Measurements from ENCODE around the gene CALHM4. TPM values are rescaled to one million over a fixed set of nuclear protein-coding genes. Genes with fewer than 3 reads are reported as not detected.

The CALHM4 gene
- total and polyA plus RNA-seq, 3 donors from 2014 or later, result 0.25 to 1.2 TPM; not detected in 1

DNA sequence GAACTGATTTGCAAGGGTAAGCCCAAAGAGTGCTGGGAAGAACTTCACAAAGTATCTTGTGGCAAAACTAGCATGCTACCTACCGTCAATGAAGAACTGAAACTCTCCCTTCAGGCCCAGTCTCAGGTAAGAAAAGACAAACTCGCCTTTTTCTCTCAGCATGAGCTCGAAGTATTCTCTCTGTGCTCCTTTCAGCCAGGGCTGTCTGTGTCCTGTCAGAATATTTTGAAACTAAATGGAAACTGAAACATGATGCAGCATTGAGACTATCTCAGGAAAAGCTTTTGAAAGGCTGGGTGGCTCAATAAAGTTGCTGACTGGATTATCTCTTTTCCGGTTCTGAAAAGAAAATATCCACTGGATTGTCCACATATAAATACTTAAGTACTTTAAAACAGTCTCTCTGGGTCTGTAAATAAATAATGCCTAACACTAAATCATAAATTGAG lies 41.4 kb upstream of the CALHM4 start:
- H3K27ac ChIP-seq, result peak overlapping the region; percentile 65 to 74
- TF ChIP-seq POLR2A (IDR thresholded peaks at IDR 0.05), result no peak
- TF ChIP-seq CTCF (IDR thresholded peaks at IDR 0.05), result no peak
- H3K27me3 ChIP-seq, result no peaks in the 10 kb centered on the region
- H3K9me3 ChIP-seq, result no peaks in the 10 kb centered on the region
- H3K4me3 ChIP-seq, result peak overlapping the region; percentile 1 to 27
- no peaks in the 10 kb centered on the region for H3K4me1 ChIP-seq
- intact Hi-C loops (cut with DNase I; ENCODE audit: low total_unique reads), result no loop called here
- WGBS, 2 donors, result 10 to 12% methylated on average over 4 of the region's 4 CpGs
- no peak for DNase-seq
- no peaks in the 10 kb centered on the region for H3K36me3 ChIP-seq (ENCODE audit: low read depth, missing control alignments)

- no peak overlapping the region for H3K4me3 ChIP-seq
- TF ChIP-seq POLR2A (IDR thresholded peaks at IDR 0.05) (no peak), CTCF (IDR thresholded peaks at IDR 0.05) (no peak)
- no peaks in the 10 kb centered on the region for H3K36me3 ChIP-seq (ENCODE audit: low read depth, missing control alignments)
- peak overlapping the region in 1 of 2 donors; percentile 74 for H3K27ac ChIP-seq
- no peak for DNase-seq
- H3K27me3 ChIP-seq, result no peaks in the 10 kb centered on the region
- H3K9me3 ChIP-seq, result no peaks in the 10 kb centered on the region
- no peaks in the 10 kb centered on the region for H3K4me1 ChIP-seq
- intact Hi-C loops (cut with DNase I; ENCODE audit: low total_unique reads), result no loop called here
Observed at GRCh38 chr6:116512734-116513133, 40.8 kb upstream of the CALHM4 start.

DNA sequence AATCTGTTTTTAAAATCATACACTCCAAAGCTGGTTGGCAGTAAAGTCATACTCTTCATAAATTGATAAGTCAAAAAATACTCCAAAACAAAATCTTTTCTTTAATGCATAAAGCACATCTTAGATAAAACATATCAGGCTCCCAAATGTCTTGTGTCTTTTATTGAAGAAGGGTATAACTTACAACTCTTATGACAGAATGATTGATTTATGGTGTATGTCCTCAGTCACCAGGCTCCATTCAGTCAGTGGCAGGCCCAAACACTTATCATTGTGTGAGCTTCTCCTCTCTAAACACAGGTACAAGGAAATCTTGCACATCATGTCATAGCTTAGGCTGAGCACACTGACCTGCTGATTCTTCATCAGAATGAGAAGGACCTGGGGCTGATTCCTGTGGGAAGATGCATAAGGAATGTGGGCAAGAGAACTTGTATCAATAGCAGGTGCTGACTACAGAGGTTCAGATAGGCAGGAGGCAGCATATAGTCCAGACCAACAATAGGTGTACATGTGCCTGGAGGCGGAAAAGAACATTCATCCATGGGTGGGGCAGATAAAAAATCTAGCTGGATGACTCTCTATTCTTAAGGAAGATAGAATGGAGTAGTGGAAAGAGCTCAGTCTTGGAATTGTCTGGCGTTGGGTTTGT lies 40.2 kb upstream of the CALHM4 start:
- 88 to 92% methylated on average over 2 of the region's 2 CpGs for WGBS, 2 donors
- Histone ChIP-seq H3K4me1 (no peaks in the 10 kb centered on the region), H3K27ac (no peak overlapping the region), H3K4me3 (no peak overlapping the region), H3K36me3 (ENCODE audit: low read depth, missing control alignments) (no peaks in the 10 kb centered on the region), H3K27me3 (no peaks in the 10 kb centered on the region), H3K9me3 (no peaks in the 10 kb centered on the region)
- DNase-seq, result no peak
- TF ChIP-seq CTCF (IDR thresholded peaks at IDR 0.05) (no peak), POLR2A (IDR thresholded peaks at IDR 0.05) (no peak)
- intact Hi-C loops (cut with DNase I; ENCODE audit: low total_unique reads), result no loop called here

- H3K27ac ChIP-seq, result no peak overlapping the region
- no peaks in the 10 kb centered on the region for H3K27me3 ChIP-seq
- TF ChIP-seq POLR2A (IDR thresholded peaks at IDR 0.05) (no peak), CTCF (IDR thresholded peaks at IDR 0.05) (no peak)
- no peak for DNase-seq
- no peaks in the 10 kb centered on the region for H3K9me3 ChIP-seq
- WGBS, 2 donors, result 85 to 93% methylated on average over 4 of the region's 4 CpGs
- no peaks in the 10 kb centered on the region for H3K36me3 ChIP-seq (ENCODE audit: low read depth, missing control alignments)
- no peaks in the 10 kb centered on the region for H3K4me1 ChIP-seq
- intact Hi-C loops (cut with DNase I; ENCODE audit: low total_unique reads), result no loop called here
- no peak overlapping the region for H3K4me3 ChIP-seq
Observed at GRCh38 chr6:116514111-116514510, 39.4 kb upstream of the CALHM4 start.

DNA sequence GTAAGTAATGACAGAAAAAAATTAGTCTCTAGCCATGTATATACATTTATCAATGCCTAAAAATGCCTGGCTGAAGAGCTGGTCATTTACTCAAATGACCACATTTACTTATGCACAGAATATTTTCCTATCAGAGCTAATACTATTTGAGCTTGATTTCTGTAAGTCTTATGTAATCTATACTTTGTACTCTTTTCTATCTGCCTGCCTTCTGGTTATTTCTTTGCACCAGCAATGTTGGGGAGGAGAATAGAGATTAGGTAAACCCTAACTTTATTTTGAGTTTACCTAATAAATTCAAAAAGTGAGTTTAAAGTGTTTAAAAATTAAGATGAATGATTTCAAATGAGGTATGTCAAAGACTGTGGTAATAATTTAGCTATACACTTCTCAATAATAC lies 38.4 kb upstream of the CALHM4 start:
- no peak overlapping the region for H3K27ac ChIP-seq
- H3K4me1 ChIP-seq, result no peaks in the 10 kb centered on the region
- TF ChIP-seq POLR2A (IDR thresholded peaks at IDR 0.05), result no peak
- no peak for TF ChIP-seq CTCF (IDR thresholded peaks at IDR 0.05)
- H3K27me3 ChIP-seq, result no peaks in the 10 kb centered on the region
- intact Hi-C loops (cut with DNase I; ENCODE audit: low total_unique reads), result no loop called here
- DNase-seq, result no peak
- H3K36me3 ChIP-seq (ENCODE audit: low read depth, missing control alignments), result no peaks in the 10 kb centered on the region
- H3K4me3 ChIP-seq, result no peak overlapping the region
- no peaks in the 10 kb centered on the region for H3K9me3 ChIP-seq
